Measurements from ENCODE around the gene ADNP2.
A peak's percentile ranks its signal among the peaks of the same experiment; 100 is the strongest.

The ADNP2 gene

GRCh38 chr18:80108739-80109675 is at the start of gene ADNP2:
TSS of gene ADNP2 (plus strand) at chr18:80109262. CDS start at chr18:80117543, 8,281 bp downstream.
- peak within 1 kb of the TSS; percentile 51 to 78 for H3K4me3 ChIP-seq (ENCODE audit: low read depth in 1 of 2, low read length in 2 of 2)
- peak within 1 kb of the TSS; percentile 38 for H3K9ac ChIP-seq (ENCODE audit: low read length)
- peaks cover 17% of the 10 kb centered on the region for H3K4me1 ChIP-seq (ENCODE audit: insufficient read depth, low read length)
- H3K27ac ChIP-seq (ENCODE audit: low read depth, low read length) = peak within 1 kb of the TSS; percentile 46
- no peaks in the 10 kb centered on the region for H3K9me3 ChIP-seq (ENCODE audit: low read length)
- H3K36me3 ChIP-seq (ENCODE audit: insufficient read depth, low read length) = no peaks in the 10 kb centered on the region
- no peaks in the 10 kb centered on the region for H3K27me3 ChIP-seq (ENCODE audit: control insufficient read depth in 1 of 2, insufficient read depth in 2 of 2, low read length in 2 of 2)

- Histone ChIP-seq H3K9me3 (ENCODE audit: low read length) (no peaks in the 10 kb centered on the region), H3K4me3 (ENCODE audit: low read depth in 1 of 2, low read length in 2 of 2) (no peak overlapping the region), H3K36me3 (ENCODE audit: insufficient read depth, low read length) (no peaks in the 10 kb centered on the region), H3K27me3 (ENCODE audit: control insufficient read depth in 1 of 2, insufficient read depth in 2 of 2, low read length in 2 of 2) (no peaks in the 10 kb centered on the region), H3K4me1 (ENCODE audit: insufficient read depth, low read length) (no peaks in the 10 kb centered on the region), H3K9ac (ENCODE audit: low read length) (no peak overlapping the region), H3K27ac (ENCODE audit: low read depth, low read length) (no peak overlapping the region)
Measured at GRCh38 chr18:80059945-80060344, 49.1 kb upstream of the ADNP2 start.

- Histone ChIP-seq H3K4me1 (ENCODE audit: insufficient read depth, low read length) (no peaks in the 10 kb centered on the region), H3K4me3 (ENCODE audit: low read depth in 1 of 2, low read length in 2 of 2) (no peak overlapping the region), H3K36me3 (ENCODE audit: insufficient read depth, low read length) (no peaks in the 10 kb centered on the region)
Measured at GRCh38 chr18:80065705-80066104, 43.4 kb upstream of the ADNP2 start.

DNA sequence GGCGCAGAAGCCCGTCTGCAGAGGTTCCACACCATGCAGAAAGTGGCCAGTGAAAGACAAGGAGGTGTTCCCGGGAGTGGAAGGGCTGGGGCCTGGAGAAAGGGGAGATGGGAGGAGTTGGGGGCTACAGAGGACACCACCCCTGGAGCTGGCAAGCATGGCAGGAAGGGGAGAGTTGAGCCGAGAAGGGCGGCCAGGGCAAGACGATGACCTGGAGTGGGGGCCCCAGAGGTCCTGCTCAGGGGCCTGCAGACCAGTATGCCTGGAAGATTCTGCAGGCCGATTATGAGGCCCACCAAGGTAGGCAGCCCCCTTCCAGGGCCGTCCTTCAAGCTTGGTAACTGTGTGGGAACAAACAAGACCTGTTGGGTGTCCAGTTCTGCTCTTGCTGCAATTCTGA is 41.7 kb upstream of the ADNP2 start:
- Histone ChIP-seq H3K27ac (ENCODE audit: low read depth, low read length) (no peak overlapping the region), H3K9ac (ENCODE audit: low read length) (no peak overlapping the region)

More at GRCh38 chr18:80065705-80066104, 43.4 kb upstream of the ADNP2 start:
- Histone ChIP-seq H3K9me3 (ENCODE audit: low read length) (no peaks in the 10 kb centered on the region), H3K9ac (ENCODE audit: low read length) (no peak overlapping the region), H3K27me3 (ENCODE audit: control insufficient read depth in 1 of 2, insufficient read depth in 2 of 2, low read length in 2 of 2) (no peaks in the 10 kb centered on the region), H3K27ac (ENCODE audit: low read depth, low read length) (no peak overlapping the region)

DNA sequence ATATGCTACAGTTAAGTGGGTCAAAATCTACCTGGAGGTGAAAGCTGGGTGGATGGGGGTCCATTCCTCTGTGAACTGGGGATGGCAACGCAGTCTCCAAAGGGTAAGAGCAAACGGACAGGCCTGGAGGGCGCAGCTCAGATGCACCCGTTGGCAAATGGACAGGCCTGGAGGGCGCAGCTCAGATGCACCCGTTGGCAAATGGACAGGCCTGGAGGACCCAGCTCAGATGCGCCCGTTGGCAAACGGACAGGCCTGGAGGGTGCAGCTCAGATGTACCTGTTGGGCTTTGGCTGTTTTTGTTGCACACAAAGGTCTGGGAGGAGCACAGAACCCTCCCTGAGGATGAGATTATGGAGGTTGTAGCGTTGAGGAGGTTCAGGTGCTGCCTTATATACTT is 41.2 kb upstream of the ADNP2 start:
- H3K4me3 ChIP-seq (ENCODE audit: low read depth in 1 of 2, low read length in 2 of 2) = no peak overlapping the region
- H3K27me3 ChIP-seq (ENCODE audit: control insufficient read depth in 1 of 2, insufficient read depth in 2 of 2, low read length in 2 of 2) = no peaks in the 10 kb centered on the region
- H3K9me3 ChIP-seq (ENCODE audit: low read length) = no peaks in the 10 kb centered on the region
- no peaks in the 10 kb centered on the region for H3K4me1 ChIP-seq (ENCODE audit: insufficient read depth, low read length)
- no peaks in the 10 kb centered on the region for H3K36me3 ChIP-seq (ENCODE audit: insufficient read depth, low read length)
- H3K27ac ChIP-seq (ENCODE audit: low read depth, low read length) = no peak overlapping the region
- H3K9ac ChIP-seq (ENCODE audit: low read length) = no peak overlapping the region

More for the DNA sequence above, 41.7 kb upstream of the ADNP2 start:
- H3K36me3 ChIP-seq (ENCODE audit: insufficient read depth, low read length) = no peaks in the 10 kb centered on the region
- no peaks in the 10 kb centered on the region for H3K27me3 ChIP-seq (ENCODE audit: control insufficient read depth in 1 of 2, insufficient read depth in 2 of 2, low read length in 2 of 2)
- no peak overlapping the region for H3K4me3 ChIP-seq (ENCODE audit: low read depth in 1 of 2, low read length in 2 of 2)
- no peaks in the 10 kb centered on the region for H3K4me1 ChIP-seq (ENCODE audit: insufficient read depth, low read length)
- H3K9me3 ChIP-seq (ENCODE audit: low read length) = no peaks in the 10 kb centered on the region

DNA sequence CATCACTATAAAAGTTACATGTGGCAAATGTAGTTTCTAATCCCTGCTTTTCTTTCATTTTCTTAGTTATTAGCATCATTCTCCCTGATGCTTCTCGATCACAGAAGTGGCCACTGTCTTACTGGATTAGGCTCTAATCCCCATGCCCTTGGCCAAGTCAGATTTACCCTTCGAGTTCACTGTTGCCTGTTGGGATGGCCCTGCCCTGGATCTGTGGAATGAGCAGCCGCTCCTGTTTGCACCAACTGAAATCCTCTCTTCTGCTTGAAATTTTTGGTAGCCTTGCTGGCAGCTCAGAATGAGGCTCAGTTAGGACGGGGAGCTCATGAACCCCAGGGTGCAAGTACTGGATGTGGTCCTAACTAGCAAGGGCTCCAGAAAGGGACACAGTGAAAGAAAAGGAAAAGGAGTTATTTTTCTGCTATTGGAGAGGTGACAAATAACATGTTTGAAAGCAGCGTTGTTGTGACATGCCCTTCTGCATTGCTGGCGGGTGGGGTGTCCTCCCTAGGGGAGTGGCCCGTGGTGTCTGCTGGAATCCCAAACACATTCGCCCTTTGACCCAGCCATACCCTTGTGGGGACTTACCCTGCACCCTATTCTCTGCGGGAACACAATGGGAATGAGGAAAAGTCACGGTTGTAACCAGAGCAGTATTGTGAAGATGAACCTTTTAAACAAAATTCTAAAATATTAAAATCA is 40.3 kb upstream of the ADNP2 start:
- H3K4me1 ChIP-seq (ENCODE audit: insufficient read depth, low read length) = no peaks in the 10 kb centered on the region
- H3K36me3 ChIP-seq (ENCODE audit: insufficient read depth, low read length) = no peaks in the 10 kb centered on the region
- no peak overlapping the region for H3K9ac ChIP-seq (ENCODE audit: low read length)
- H3K27ac ChIP-seq (ENCODE audit: low read depth, low read length) = no peak overlapping the region
- H3K9me3 ChIP-seq (ENCODE audit: low read length) = no peaks in the 10 kb centered on the region
- no peak overlapping the region for H3K4me3 ChIP-seq (ENCODE audit: low read depth in 1 of 2, low read length in 2 of 2)
- no peaks in the 10 kb centered on the region for H3K27me3 ChIP-seq (ENCODE audit: control insufficient read depth in 1 of 2, insufficient read depth in 2 of 2, low read length in 2 of 2)

DNA sequence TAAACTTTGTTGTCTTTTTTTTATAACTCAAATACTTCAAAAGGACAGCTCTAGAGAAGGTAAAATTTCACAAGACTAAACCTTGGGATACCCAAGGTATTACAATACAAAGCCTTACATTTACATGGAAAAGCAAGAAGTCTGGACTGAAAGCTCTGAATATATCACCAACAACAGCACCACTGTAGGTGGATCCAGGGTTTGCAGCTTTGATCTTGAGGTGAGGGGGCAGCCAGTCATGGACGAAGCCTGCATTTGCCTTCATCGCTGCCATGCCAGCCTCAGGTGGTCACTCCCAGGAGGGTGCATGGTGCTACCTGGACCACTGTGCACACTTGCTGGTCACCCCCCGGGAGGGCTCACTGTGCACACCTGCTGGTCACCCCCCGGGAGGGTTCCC is 38.2 kb upstream of the ADNP2 start:
- Histone ChIP-seq H3K4me1 (ENCODE audit: insufficient read depth, low read length) (no peaks in the 10 kb centered on the region), H3K27me3 (ENCODE audit: control insufficient read depth in 1 of 2, insufficient read depth in 2 of 2, low read length in 2 of 2) (no peaks in the 10 kb centered on the region), H3K27ac (ENCODE audit: low read depth, low read length) (no peak overlapping the region), H3K9me3 (ENCODE audit: low read length) (no peaks in the 10 kb centered on the region), H3K9ac (ENCODE audit: low read length) (no peak overlapping the region), H3K36me3 (ENCODE audit: insufficient read depth, low read length) (no peaks in the 10 kb centered on the region), H3K4me3 (ENCODE audit: low read depth in 1 of 2, low read length in 2 of 2) (no peak overlapping the region)

- no peak overlapping the region for H3K4me3 ChIP-seq (ENCODE audit: low read depth in 1 of 2, low read length in 2 of 2)
- H3K27ac ChIP-seq (ENCODE audit: low read depth, low read length) = no peak overlapping the region
- no peaks in the 10 kb centered on the region for H3K27me3 ChIP-seq (ENCODE audit: control insufficient read depth in 1 of 2, insufficient read depth in 2 of 2, low read length in 2 of 2)
- H3K4me1 ChIP-seq (ENCODE audit: insufficient read depth, low read length) = no peaks in the 10 kb centered on the region
- no peak overlapping the region for H3K9ac ChIP-seq (ENCODE audit: low read length)
- H3K9me3 ChIP-seq (ENCODE audit: low read length) = no peaks in the 10 kb centered on the region
- no peaks in the 10 kb centered on the region for H3K36me3 ChIP-seq (ENCODE audit: insufficient read depth, low read length)
Measured at GRCh38 chr18:80074183-80074582, 34.9 kb upstream of the ADNP2 start.

DNA sequence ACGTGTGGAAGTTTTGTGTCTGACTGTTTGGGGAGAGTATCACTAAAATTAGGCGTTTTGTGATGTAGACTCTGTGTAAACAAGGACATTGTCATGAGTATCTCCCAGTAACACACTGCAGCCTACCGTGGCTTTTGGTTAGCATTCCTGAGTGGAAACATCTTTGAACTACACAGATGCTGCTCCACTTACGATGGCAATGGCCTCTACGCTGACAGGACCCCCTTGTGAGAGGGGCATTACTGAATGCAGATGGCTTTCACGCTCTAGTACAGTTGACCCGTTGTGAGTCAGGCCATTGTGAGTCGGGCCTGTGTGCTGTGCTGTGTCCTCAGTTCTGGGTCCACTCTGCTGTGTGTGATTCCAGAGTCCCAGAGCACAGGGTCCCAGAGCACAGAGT is 34.4 kb upstream of the ADNP2 start:
- H3K4me3 ChIP-seq (ENCODE audit: low read depth in 1 of 2, low read length in 2 of 2) = no peak overlapping the region
- H3K27me3 ChIP-seq (ENCODE audit: control insufficient read depth in 1 of 2, insufficient read depth in 2 of 2, low read length in 2 of 2) = no peaks in the 10 kb centered on the region
- H3K9me3 ChIP-seq (ENCODE audit: low read length) = no peaks in the 10 kb centered on the region
- H3K9ac ChIP-seq (ENCODE audit: low read length) = no peak overlapping the region
- no peak overlapping the region for H3K27ac ChIP-seq (ENCODE audit: low read depth, low read length)
- no peaks in the 10 kb centered on the region for H3K4me1 ChIP-seq (ENCODE audit: insufficient read depth, low read length)
- no peaks in the 10 kb centered on the region for H3K36me3 ChIP-seq (ENCODE audit: insufficient read depth, low read length)

DNA sequence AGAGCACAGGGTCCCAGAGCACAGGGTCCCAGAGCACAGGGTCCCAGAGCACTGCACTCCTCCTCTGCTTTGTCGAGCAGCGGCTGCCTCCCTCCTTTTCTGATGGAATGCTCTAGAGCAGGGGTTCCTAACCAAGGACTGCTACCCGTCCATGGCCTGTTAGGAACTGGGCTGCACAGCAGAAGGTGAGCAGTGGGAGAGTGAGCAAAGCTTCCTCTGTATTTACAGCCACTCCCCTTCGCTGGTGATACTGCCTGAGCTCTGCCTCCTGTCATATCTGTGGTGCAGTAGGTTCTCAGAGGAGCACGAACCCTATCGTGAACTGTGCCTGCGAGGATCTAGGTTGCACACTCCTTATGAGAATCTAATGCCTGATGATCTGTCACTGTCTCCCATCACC is 33.1 kb upstream of the ADNP2 start:
- H3K9me3 ChIP-seq (ENCODE audit: low read length) = no peaks in the 10 kb centered on the region
- no peaks in the 10 kb centered on the region for H3K4me1 ChIP-seq (ENCODE audit: insufficient read depth, low read length)
- H3K27ac ChIP-seq (ENCODE audit: low read depth, low read length) = no peak overlapping the region
- H3K4me3 ChIP-seq (ENCODE audit: low read depth in 1 of 2, low read length in 2 of 2) = no peak overlapping the region
- no peaks in the 10 kb centered on the region for H3K27me3 ChIP-seq (ENCODE audit: control insufficient read depth in 1 of 2, insufficient read depth in 2 of 2, low read length in 2 of 2)
- H3K9ac ChIP-seq (ENCODE audit: low read length) = no peak overlapping the region
- H3K36me3 ChIP-seq (ENCODE audit: insufficient read depth, low read length) = no peaks in the 10 kb centered on the region

- no peaks in the 10 kb centered on the region for H3K9me3 ChIP-seq (ENCODE audit: low read length)
- H3K4me1 ChIP-seq (ENCODE audit: insufficient read depth, low read length) = no peaks in the 10 kb centered on the region
- H3K27me3 ChIP-seq (ENCODE audit: control insufficient read depth in 1 of 2, insufficient read depth in 2 of 2, low read length in 2 of 2) = no peaks in the 10 kb centered on the region
- H3K9ac ChIP-seq (ENCODE audit: low read length) = no peak overlapping the region
- no peaks in the 10 kb centered on the region for H3K36me3 ChIP-seq (ENCODE audit: insufficient read depth, low read length)
- no peak overlapping the region for H3K27ac ChIP-seq (ENCODE audit: low read depth, low read length)
- no peak overlapping the region for H3K4me3 ChIP-seq (ENCODE audit: low read depth in 1 of 2, low read length in 2 of 2)
Measured at GRCh38 chr18:80076379-80076778, 32.7 kb upstream of the ADNP2 start.

Measured in muscle layer of colon (tissue), 2 donors.